HepG2 (cell line): ENCODE results near the gene KRI1. TPM values are rescaled to one million over a fixed set of nuclear protein-coding genes. Genes with fewer than 3 reads are reported as not detected.

ENCODE experiments used
- ELF1 ChIP-seq: sonication (generic); formaldehyde crosslinking; IDR thresholded peaks from 2 replicates; pipeline ENCODE4 v1.4.0; 2020; ENCODE audit warnings: missing genetic modification reagents
- HMGXB4 ChIP-seq, 2 experiments: sonication (generic) in 1 of 2; formaldehyde crosslinking in 1 of 2; IDR thresholded peaks; 2 replicates each; pipeline versions ENCODE4 v1.4.0 to v1.6.1; 2018 to 2020; ENCODE audit warnings: missing genetic modification reagents in 2 of 2, borderline replicate concordance in 1 of 2, low read depth in 1 of 2, mild to moderate bottlenecking in 1 of 2, missing biosample characterization in 1 of 2
- HOXA3 ChIP-seq: sonication (generic); formaldehyde crosslinking; IDR thresholded peaks from 2 replicates; pipeline ENCODE4 v1.5.0; 2020; ENCODE audit warnings: missing genetic modification reagents
- MAZ ChIP-seq, 2 experiments: sonication (generic) in 1 of 2; formaldehyde crosslinking in 1 of 2; IDR thresholded peaks; 2 replicates each; pipeline versions ENCODE4 v1.5.0 to v1.6.1; 2012 to 2020; ENCODE audit warnings: low read depth in 2 of 2, mild to moderate bottlenecking in 2 of 2, borderline replicate concordance in 1 of 2, improper control_type of control experiment in 1 of 2, low read length in 1 of 2, missing genetic modification reagents in 1 of 2, moderate library complexity in 1 of 2
- PAX8 ChIP-seq: sonication (generic); formaldehyde crosslinking; IDR thresholded peaks from 2 replicates; pipeline ENCODE4 v1.8.0; 2022; ENCODE audit warnings: mild to moderate bottlenecking, missing genetic modification reagents, borderline replicate concordance
- SATB2 ChIP-seq: sonication (generic); formaldehyde crosslinking; IDR thresholded peaks from 2 replicates; pipeline ENCODE4 v1.5.0; 2020; ENCODE audit warnings: missing genetic modification reagents
- ZBED4 ChIP-seq: sonication (generic); formaldehyde crosslinking; IDR thresholded peaks from 2 replicates; pipeline ENCODE4 v1.4.0; 2020; ENCODE audit warnings: missing genetic modification reagents, borderline replicate concordance
- ZMYM2 ChIP-seq: sonication (generic); formaldehyde crosslinking; IDR thresholded peaks from 2 replicates; pipeline ENCODE4 v1.8.0; 2022; ENCODE audit warnings: mild to moderate bottlenecking, missing genetic modification reagents
- ZNF280D ChIP-seq: sonication (generic); formaldehyde crosslinking; IDR thresholded peaks from 2 replicates; pipeline ENCODE4 v1.5.1; 2020; ENCODE audit warnings: mild to moderate bottlenecking, missing genetic modification reagents
- ZNF292 ChIP-seq: sonication (generic); formaldehyde crosslinking; IDR thresholded peaks from 2 replicates; pipeline ENCODE4 v1.8.1; 2022; ENCODE audit warnings: mild to moderate bottlenecking, low read depth, missing genetic modification reagents, borderline replicate concordance
- ZNF441 ChIP-seq: sonication (generic); formaldehyde crosslinking; IDR thresholded peaks from 2 replicates; pipeline ENCODE4 v1.7.0; 2021; ENCODE audit warnings: missing genetic modification reagents, borderline replicate concordance
- ZNF784 ChIP-seq: sonication (generic); formaldehyde crosslinking; IDR thresholded peaks from 2 replicates; pipeline ENCODE4 v1.5.1; 2020; ENCODE audit warnings: missing genetic modification reagents, mild to moderate bottlenecking, borderline replicate concordance
- ZNF788 ChIP-seq: sonication (generic); formaldehyde crosslinking; IDR thresholded peaks from 2 replicates; pipeline ENCODE4 v1.5.0; 2020; ENCODE audit warnings: mild to moderate bottlenecking, missing genetic modification reagents, borderline replicate concordance
- ZSCAN20 ChIP-seq: sonication (generic); formaldehyde crosslinking; IDR thresholded peaks from 2 replicates; pipeline ENCODE4 v1.4.0; 2020; ENCODE audit warnings: missing genetic modification reagents, mild to moderate bottlenecking, borderline replicate concordance
- polyA plus RNA-seq, 8 experiments: library from polyadenylated mRNA; depleted of rRNA in 3 of 8; stranded (reverse) in 7 of 8; unstranded in 1 of 8; fragments of >200 nt; fragmentation: Illumina TruSeq in 4 of 8; extraction: Trizol in 4 of 8; gene quantifications; 2 replicates each; pipeline versions ENCODE4 v1.2.1 to v1.2.3, GENCODE V29; 2011 to 2016; ENCODE audit warnings: low read depth in 4 of 8, missing spikeins in 1 of 8, mixed read lengths in 1 of 8; ENCODE audit not compliant: insufficient read depth in 1 of 8
- total RNA-seq, 5 experiments: library from RNA; depleted of rRNA; stranded (reverse); fragments of >200 nt; fragmentation: Illumina TruSeq; extraction: Trizol; gene quantifications; 2 replicates each; pipeline ENCODE4 v1.2.3, GENCODE V29; 2016; ENCODE audit warnings: low read depth in 1 of 5

Gene KRI1
- total and polyA plus RNA-seq, 2 of the 13 experiments (the other 11 are each of a cell fraction or from before 2014, with no cell fraction given), result 9.1 to 11.7 TPM

GRCh38 chr19:10602330-10603083 is 36.7 kb upstream of the KRI1 start (continued):
- no peak for TF ChIP-seq ZNF280D (CRISPR knock-in tag)
- TF ChIP-seq ZNF788, result peak; percentile 35; the same call in 1 of the 2 replicates
- no peak for TF ChIP-seq ELF1 (CRISPR knock-in tag)
- no peak for TF ChIP-seq ZMYM2
- TF ChIP-seq PAX8 (CRISPR knock-in tag), result no peak
- 0 out of 2 replicates have a peak, but pooled peaks have one; percentile 56 for TF ChIP-seq ZSCAN20 (CRISPR knock-in tag)
- no peak for TF ChIP-seq MAZ (IDR thresholded peaks at IDR 0.05; ENCODE audit: borderline replicate concordance, low read depth, low read length)
- peak; percentile 43; the same call in 1 of the 2 replicates for TF ChIP-seq MAZ (CRISPR knock-in tag; IDR thresholded peaks at IDR 0.05; ENCODE audit: low read depth)
- TF ChIP-seq ZNF784 (CRISPR knock-in tag), result no peak
- TF ChIP-seq HMGXB4 (CRISPR knock-in tag; IDR thresholded peaks at IDR 0.05; ENCODE audit: borderline replicate concordance in 1 of 2, low read depth in 1 of 2), result peak; percentile 19 to 59; a peak in 2 of 4 replicates
- TF ChIP-seq ZBED4 (CRISPR knock-in tag), result no peak
- TF ChIP-seq SATB2 (CRISPR knock-in tag), result no peak
- peak; percentile 49; the same call in 1 of the 2 replicates for TF ChIP-seq ZNF441 (CRISPR knock-in tag)
- no peak for TF ChIP-seq ZNF292
- peak; percentile 25; the same call in 1 of the 2 replicates for TF ChIP-seq HOXA3 (CRISPR knock-in tag)
